Gastrocnemius medialis (tissue), 4 donors: ENCODE data around the gene FYB1.

Experiments used
- CTCF ChIP-seq, 5 experiments: fragments of 450-650 bp in 3 of 5; fragments of 200-600 bp in 2 of 5; sonication (generic) in 2 of 5; IDR thresholded peaks in 4 of 5; conservative IDR thresholded peaks in 1 of 5; 1 replicate in 4 of 5; 2 replicates in 1 of 5; pipeline ENCODE4 v1.5.1; 2016 to 2019; ENCODE audit warnings: antibody characterized with exemption in 5 of 5, mild to moderate bottlenecking in 3 of 5, moderate library complexity in 3 of 5
- POLR2A ChIP-seq, 2 donors: fragments of 450-650 bp; IDR thresholded peaks; one replicate each; pipeline ENCODE4 v1.6.1; 2017; ENCODE audit warnings: antibody characterized with exemption in 2 of 2, mild to moderate bottlenecking in 2 of 2, moderate library complexity in 2 of 2

- no peak for TF ChIP-seq CTCF (IDR thresholded peaks at IDR 0.05 in 4 of 5, conservative IDR thresholded peaks at IDR 0.05 in 1 of 5)
- TF ChIP-seq POLR2A (IDR thresholded peaks at IDR 0.05), result no peak
Observed at GRCh38 chr5:39193553-39194465, 25.6 kb downstream of the FYB1 start.
